Activated T-cell treated with anti-CD3 and anti-CD28 coated beads, Interleukin-2, amount 50 U/mL, for 4 hours (primary cell): ENCODE results near the gene SSX2IP. TPM values are rescaled to one million over a fixed set of nuclear protein-coding genes. Genes with fewer than 3 reads are reported as not detected.

Source experiments
- ATAC-seq, 2 donors: fragments of 200-7000 bp; cut with Tn5 transposase; one replicate each; pipeline ENCODE4 v1.10.0; 2021
- DNase-seq: peaks from one replicate; pipeline ENCODE4 v3.0.0-alpha.2; 2020
- H3K27me3 Mint-ChIP-seq: one replicate; pipeline ENCODE4 v1.8.0; 2021; ENCODE audit warnings: low read depth, mixed read lengths
- H3K36me3 Mint-ChIP-seq: one replicate; pipeline ENCODE4 v1.8.0; 2022; ENCODE audit warnings: mixed read lengths; ENCODE audit not compliant: insufficient read depth
- H3K4me1 Mint-ChIP-seq: one replicate; pipeline ENCODE4 v1.8.0; 2021; ENCODE audit warnings: low read depth, mixed read lengths
- H3K4me3 Mint-ChIP-seq: one replicate; pipeline ENCODE4 v1.8.0; 2021; ENCODE audit warnings: mild to moderate bottlenecking, moderate library complexity, mixed read lengths
- H3K9me3 Mint-ChIP-seq: one replicate; pipeline ENCODE4 v1.8.0; 2021; ENCODE audit warnings: mixed read lengths
- total RNA-seq, 3 donors: library from RNA; stranded (reverse); gene quantifications; one replicate each; pipeline ENCODE4 v1.2.1, GENCODE V29; 2021

The SSX2IP gene
- total RNA-seq, 3 donors from 2014 or later, result 5.7 to 8.7 (median 8.4) TPM

DNA sequence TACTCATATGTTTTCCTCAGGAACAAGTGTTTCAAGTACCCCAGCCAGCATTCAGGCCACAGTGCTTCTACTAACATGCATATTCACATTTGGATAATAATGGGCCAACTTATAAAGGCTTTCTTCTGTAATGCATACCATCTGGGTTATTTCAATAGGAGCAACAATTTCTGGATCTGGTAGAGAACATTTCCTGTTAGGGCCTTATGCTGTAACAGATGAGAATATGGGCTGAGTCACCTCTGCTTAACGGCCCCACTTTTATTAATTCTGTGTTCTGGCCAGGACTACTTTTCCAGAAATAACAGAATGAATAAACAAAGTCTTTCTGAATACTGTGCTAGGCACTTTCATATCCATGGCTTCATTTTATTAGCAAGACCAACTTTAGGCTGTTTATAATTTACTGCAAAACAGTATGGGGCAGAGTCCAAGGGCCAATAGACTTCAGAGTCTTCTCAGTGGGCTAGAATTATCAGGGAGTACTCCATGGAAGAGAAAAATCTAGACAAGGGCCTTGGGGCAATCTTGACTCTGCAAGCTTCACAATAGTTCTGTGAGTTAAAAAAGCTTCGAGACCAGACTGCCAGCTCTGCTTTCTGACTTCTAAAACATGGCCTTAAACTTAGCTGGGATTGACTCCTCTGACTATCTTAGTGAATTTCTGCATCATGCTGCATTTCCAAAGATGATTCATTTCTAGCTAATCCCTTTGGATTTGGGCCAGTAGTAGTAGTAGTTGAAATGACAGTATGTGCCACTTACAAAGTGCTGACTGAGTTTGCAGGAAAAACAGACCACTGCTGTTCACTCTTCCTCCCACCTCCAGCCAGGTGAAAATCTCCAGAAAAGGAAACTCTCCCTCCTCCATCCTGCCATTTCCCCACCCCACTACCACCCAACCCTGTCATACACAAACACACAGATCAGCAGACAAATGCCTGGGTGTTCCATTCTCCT lies 8.2 kb upstream of the SSX2IP start:
- Mint-ChIP-seq H3K4me1 (peaks cover 12% of the 10 kb centered on the region), H3K9me3 (no peaks in the 10 kb centered on the region), H3K27me3 (peaks cover 8% of the 10 kb centered on the region), H3K36me3 (no peaks in the 10 kb centered on the region), H3K4me3 (no peak overlapping the region)
- no peak for ATAC-seq
- no peak for DNase-seq

DNA sequence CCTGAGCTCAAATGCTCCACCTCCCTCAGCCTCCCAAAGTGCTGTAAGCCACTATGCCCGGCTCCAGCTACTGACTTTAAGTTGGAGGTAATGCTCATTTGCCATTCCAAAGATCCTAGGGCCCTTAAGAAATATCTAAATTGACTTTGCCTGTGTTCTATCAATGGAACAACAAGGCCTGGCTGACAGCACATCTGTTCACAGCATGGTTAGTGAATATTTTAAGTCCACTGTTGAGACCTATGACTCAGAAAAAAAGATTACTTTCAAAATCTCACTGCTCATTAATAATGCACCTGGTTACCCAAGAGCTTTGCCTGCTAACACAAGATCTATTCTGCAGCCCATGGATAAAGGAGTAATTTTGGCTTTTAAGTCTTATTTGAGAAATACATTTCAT lies 3.5 kb upstream of the SSX2IP start:
- Mint-ChIP-seq H3K9me3 (no peaks in the 10 kb centered on the region), H3K27me3 (no peaks in the 10 kb centered on the region), H3K4me1 (peaks cover 35% of the 10 kb centered on the region), H3K36me3 (no peaks in the 10 kb centered on the region), H3K4me3 (no peak overlapping the region)
- ATAC-seq (no peak), DNase-seq (no peak)

DNA sequence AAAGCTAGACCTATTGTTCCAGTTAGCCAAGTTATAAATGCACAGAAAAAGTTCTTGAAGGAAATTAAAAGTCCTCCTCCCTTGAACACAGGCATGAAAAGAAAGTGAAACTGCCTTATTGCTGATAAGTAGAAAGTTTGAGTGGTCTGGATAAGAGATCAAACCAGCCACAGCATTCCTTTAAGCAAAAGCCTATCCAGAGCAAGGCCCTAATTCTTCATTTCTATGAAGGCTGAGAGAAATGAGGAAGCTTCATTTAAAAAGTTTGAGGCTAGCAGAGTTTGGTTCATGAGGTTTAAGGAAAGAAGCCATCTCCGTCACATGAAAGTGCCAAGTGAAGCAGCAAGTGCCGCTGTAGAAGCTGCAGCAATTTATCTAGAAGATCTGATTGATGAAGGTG lies 2.7 kb upstream of the SSX2IP start:
- Mint-ChIP-seq H3K4me3 (peak overlapping the region; percentile 58), H3K36me3 (no peaks in the 10 kb centered on the region), H3K4me1 (peaks cover 41% of the 10 kb centered on the region), H3K9me3 (no peaks in the 10 kb centered on the region), H3K27me3 (no peaks in the 10 kb centered on the region)
- ATAC-seq, result no peak
- no peak for DNase-seq

DNA sequence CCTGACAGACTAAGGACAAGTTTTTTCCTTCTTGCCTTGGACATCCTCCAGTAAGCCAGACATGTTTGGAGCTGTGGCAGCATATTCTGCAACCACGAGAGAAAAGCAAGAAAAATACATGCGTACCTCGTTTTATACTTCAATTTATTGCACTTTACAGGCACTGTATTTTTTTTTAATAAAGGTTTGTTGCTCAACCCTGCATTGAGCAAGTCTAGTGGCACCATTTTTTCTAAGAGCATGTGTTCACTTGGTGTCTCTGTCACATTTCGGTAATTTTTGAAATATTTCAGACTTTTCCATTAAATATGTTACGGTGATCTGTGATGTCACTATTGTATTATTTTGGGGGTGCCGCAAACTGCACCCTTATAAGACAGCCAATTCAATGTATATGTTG lies 2.1 kb upstream of the SSX2IP start:
- DNase-seq, result no peak
- H3K4me1 Mint-ChIP-seq, result peaks cover 46% of the 10 kb centered on the region
- H3K4me3 Mint-ChIP-seq, result peak overlapping the region; percentile 58
- no peaks in the 10 kb centered on the region for H3K27me3 Mint-ChIP-seq
- H3K9me3 Mint-ChIP-seq, result no peaks in the 10 kb centered on the region
- no peak for ATAC-seq
- no peaks in the 10 kb centered on the region for H3K36me3 Mint-ChIP-seq

DNA sequence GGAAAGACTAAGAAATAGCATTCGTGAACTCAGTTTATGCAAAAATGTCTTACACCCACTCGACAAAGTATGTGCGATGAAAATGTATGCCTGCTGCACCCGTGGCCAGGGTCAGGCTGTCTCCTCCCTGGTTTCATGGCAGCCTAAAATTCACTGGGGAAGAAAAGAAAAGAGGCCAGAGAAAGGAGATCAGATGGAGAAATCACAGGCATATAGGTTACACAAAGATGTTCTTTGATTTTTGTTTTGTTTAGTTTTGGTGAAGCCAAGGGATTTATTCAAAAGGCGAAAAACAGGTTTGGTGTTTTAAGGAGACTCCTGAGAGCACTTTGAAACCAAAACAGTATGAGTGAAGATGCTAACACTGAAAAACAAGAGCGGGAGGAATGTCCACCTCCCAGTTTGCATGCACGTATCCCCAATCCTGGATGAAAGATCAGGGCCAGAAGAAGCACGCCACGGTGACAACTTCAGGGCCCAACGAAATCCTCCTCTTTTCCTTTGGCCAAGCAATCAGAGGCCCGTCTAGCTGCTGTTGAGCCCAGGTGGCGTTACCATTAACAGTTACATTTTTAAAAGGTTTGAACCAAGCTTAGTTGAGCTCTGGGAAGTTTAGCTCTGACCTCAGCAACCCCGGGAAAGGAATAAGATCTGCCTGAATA lies 992 bp upstream of the SSX2IP start:
- no peak for ATAC-seq
- DNase-seq, result no peak
- Mint-ChIP-seq H3K27me3 (no peaks in the 10 kb centered on the region), H3K9me3 (no peaks in the 10 kb centered on the region), H3K4me3 (peak overlapping the region; percentile 93), H3K4me1 (peaks cover 55% of the 10 kb centered on the region), H3K36me3 (peaks cover 1% of the 10 kb centered on the region)

DNA sequence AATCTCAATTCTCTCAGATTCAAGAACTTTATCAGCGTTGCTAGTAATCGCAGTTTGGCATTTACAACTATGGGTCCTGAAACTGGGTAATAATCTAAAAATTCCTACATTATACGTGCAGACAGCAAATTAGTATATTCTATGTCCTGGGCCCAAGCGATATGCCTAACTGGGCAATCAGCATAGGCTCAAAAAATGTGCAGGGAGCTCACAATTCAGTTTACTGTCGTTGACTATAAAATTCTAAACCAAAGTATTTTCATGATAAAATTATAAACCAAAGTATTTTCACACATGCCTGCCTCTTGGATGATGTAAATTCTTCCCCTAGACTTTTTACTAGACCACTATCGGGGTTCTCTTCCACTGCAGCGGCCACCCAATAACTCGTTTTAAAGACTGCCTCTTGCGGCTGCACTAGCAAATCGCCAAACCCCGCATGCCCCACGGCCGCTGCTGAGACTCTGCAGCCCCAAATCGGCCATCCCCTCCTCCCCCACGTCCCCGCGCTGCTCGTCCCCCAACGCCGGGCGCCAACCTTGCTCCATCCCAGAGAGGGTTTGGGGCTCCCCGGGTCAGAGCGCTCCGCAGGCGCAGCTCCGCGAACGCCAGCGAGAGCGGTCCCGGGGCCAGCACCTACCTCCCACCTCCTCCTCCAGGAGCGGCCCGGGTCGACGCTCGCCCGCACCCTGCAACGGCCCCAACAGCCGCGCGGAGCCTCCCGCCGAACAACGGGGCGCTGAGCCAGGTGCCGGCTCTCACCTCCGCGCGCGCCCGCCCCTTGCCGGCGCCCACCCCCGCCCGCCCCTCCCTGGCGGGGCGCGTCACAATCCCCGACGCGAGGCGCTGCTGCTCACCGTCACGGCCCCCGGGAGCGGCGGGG lies 506 bp downstream of the SSX2IP start:
- Mint-ChIP-seq H3K36me3 (peaks cover 1% of the 10 kb centered on the region), H3K9me3 (no peaks in the 10 kb centered on the region), H3K4me3 (peak overlapping the region; percentile 75), H3K4me1 (peaks cover 57% of the 10 kb centered on the region), H3K27me3 (no peaks in the 10 kb centered on the region)
- DNase-seq (no peak), ATAC-seq (no peak)

DNA sequence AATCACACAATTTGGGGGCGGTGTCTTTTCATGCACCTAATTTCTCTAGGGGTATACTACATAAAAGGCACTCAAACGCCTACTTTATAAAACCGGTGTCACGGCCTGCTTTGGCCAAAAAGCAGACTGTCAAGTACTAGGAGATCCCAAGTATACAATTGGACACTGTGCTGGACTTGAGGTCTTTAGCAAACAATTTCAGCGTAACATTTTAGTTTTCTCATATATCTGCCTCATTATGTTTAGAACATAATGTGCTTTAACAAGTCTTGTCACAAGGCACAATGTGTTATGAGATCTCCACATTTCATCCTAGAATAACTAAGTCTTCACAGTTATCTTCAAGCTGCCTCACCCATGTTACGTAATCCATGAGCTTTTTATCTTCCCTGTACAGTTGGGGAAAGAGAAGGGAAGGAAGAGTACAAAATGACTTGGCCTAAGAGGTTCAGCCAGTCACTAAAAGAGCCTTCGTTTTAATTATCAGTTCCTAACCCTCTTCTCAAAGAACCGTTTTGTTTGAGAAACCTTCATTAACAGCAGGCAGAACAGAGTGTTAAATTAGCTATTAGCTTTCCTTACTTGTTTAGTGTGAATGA lies 1.7 kb downstream of the SSX2IP start:
- Mint-ChIP-seq H3K9me3 (no peaks in the 10 kb centered on the region), H3K4me3 (peak overlapping the region; percentile 75), H3K4me1 (peaks cover 54% of the 10 kb centered on the region), H3K36me3 (peaks cover 1% of the 10 kb centered on the region), H3K27me3 (no peaks in the 10 kb centered on the region)
- ATAC-seq, result no peak
- no peak for DNase-seq

DNA sequence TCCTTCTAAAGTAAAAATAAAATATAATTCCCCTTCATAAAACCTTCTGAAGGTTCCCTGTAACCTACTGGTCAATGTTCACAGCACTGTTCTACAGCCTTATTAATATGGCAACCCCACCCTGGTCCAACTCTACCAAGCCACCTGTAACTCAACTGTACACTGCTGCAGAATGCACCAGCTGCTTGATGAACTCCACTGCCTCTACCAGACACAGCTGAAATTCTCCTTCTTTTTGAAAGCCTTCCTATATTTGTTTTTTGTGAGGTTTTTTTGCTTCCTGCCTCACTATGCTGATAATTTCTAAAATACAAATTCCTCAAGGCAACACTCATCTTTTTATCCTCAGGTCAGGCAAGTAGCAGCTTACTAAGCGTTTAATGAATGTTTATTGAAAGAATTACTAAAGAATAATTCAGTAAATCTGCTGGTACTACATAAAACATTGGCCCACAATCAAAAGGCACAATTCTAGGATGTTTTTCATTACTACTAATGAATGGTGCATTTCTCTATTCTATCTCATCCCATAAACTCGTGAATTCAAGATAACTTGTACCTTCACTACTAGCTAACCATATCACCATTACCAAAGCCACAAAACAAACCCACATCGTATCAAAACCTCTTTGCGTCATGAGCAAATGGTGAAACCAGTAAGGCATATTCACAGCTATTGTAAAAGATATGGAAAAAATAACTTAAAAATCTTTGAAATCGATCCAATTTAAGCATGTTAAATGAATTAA lies 2.4 kb downstream of the SSX2IP start:
- Mint-ChIP-seq H3K9me3 (no peaks in the 10 kb centered on the region), H3K36me3 (peaks cover 1% of the 10 kb centered on the region), H3K4me1 (peaks cover 50% of the 10 kb centered on the region), H3K4me3 (peak overlapping the region; percentile 3), H3K27me3 (no peaks in the 10 kb centered on the region)
- no peak for DNase-seq
- no peak for ATAC-seq

DNA sequence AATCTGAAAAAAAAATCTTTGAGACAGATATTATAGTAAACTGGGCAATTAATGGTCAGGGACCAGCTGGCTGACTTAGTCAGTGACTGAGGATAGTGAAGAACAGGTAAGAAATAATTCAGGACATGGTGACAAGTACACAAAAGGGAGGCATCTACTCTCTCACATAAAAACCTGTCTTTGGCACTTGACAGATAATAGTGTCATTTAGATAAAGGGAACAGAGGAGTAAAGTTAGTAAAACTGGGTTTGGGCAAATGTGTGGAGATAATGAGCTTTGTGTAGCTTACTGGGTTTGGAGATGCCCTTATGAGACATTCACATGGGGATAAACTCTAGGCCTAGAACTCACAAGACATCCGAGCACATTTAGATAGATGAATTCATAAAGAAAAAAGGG lies 4.0 kb downstream of the SSX2IP start:
- H3K4me3 Mint-ChIP-seq, result no peak overlapping the region
- no peaks in the 10 kb centered on the region for H3K27me3 Mint-ChIP-seq
- H3K9me3 Mint-ChIP-seq, result no peaks in the 10 kb centered on the region
- H3K4me1 Mint-ChIP-seq, result peaks cover 37% of the 10 kb centered on the region
- ATAC-seq (no peak), DNase-seq (no peak)
- H3K36me3 Mint-ChIP-seq, result peaks cover 1% of the 10 kb centered on the region

DNA sequence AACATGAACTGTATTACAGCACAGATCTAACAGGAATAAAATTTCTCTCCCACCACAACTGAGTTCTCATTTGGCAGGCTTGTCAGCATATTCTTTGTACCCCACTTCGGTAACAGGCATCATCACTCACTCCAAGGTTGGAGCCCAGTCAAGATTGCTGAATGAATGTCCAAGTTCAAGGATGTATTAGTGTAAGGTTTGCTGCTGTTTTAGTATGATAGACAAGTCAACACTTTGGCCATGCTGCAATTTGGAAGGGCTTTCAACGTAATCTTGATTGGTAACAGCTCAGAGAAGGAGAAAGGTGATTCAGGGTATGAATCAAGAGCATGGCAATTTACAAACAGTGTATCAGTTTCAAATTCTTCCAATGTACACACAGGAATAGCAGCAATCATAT lies 6.8 kb downstream of the SSX2IP start:
- ATAC-seq, result no peak
- no peak for DNase-seq
- peaks cover 1% of the 10 kb centered on the region for H3K36me3 Mint-ChIP-seq
- H3K9me3 Mint-ChIP-seq, result no peaks in the 10 kb centered on the region
- H3K4me3 Mint-ChIP-seq, result no peak overlapping the region
- peaks cover 24% of the 10 kb centered on the region for H3K4me1 Mint-ChIP-seq
- no peaks in the 10 kb centered on the region for H3K27me3 Mint-ChIP-seq

DNA sequence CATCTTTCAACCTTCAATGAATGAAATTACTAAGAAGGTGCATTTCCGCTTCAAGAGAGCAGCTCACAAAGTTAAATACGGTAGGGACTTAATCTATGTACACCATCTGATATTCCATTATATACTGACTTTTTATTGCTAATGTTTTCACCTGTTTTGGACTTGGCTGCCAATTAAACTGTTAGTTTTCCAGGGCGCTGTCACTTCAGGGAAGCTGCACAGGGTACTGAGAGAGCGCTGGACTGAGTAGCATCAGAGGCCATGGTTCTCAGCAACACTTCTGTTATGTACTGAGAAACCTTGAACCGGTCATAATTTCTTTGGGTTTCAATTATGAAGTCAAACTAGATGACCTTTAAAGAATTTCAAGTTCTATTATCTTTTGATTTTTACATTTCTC lies 8.2 kb downstream of the SSX2IP start:
- H3K36me3 Mint-ChIP-seq, result peaks cover 4% of the 10 kb centered on the region
- H3K4me3 Mint-ChIP-seq, result no peak overlapping the region
- DNase-seq (no peak), ATAC-seq (no peak)
- no peaks in the 10 kb centered on the region for H3K9me3 Mint-ChIP-seq
- no peaks in the 10 kb centered on the region for H3K27me3 Mint-ChIP-seq
- peaks cover 13% of the 10 kb centered on the region for H3K4me1 Mint-ChIP-seq

DNA sequence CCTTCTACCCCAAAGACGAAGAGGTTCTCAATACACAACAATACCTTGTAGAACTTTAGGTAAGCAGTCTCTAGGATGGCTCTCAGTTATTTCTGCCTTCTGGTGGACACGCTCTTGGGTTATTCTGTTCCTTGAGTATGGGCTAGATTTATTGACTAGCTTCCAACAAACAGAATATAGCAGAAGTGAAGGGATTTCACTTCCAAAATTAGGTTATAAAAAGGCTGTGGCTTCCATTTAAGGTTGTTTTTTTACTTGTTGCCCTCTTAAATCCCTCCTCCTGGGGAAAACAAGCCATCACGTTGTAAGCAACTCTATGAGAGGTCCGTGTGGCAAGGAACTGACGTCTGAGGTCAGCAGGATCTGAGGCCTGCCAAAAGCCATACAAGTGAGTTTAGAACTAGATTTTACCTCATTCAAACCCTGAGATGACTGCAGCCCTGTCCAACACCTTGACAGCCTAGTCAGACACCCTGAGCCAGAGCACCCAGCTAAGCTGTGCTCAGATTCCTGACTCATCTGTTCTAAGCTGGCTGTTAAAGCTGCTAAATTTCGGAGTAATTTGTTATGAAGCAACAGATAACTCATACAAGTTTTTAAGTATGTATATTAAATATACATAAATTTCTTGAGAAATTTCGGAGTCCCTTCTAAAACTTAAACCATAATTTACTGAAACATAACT lies 12.7 kb downstream of the SSX2IP start:
- no peak for ATAC-seq
- H3K9me3 Mint-ChIP-seq, result no peaks in the 10 kb centered on the region

DNA sequence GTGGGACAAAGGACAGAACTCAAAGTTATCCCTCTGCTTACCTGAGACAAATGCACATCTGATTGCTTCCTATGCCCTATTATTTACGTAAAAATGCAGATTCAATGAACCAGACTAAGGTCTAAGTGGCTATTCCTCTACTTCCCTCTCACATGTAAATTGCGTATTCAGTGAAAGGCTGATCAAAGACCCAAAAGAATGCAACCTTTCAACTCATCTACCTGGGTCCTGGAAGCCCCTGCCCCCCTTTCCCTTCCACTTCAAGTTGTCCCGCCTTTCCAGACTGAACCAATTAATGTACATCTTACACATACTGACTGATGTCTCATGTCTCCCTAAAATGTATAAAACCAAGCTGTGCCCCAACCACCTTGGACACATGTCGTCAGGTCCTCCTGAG lies 14.6 kb downstream of the SSX2IP start:
- ATAC-seq (no peak), DNase-seq (no peak)
- no peaks in the 10 kb centered on the region for H3K9me3 Mint-ChIP-seq
- no peak overlapping the region for H3K4me3 Mint-ChIP-seq
- no peaks in the 10 kb centered on the region for H3K27me3 Mint-ChIP-seq
- peaks cover 2% of the 10 kb centered on the region for H3K36me3 Mint-ChIP-seq
- peaks cover 16% of the 10 kb centered on the region for H3K4me1 Mint-ChIP-seq

More for the DNA sequence above, 12.7 kb downstream of the SSX2IP start:
- H3K27me3 Mint-ChIP-seq, result no peaks in the 10 kb centered on the region
- peaks cover 2% of the 10 kb centered on the region for H3K36me3 Mint-ChIP-seq
- no peak overlapping the region for H3K4me3 Mint-ChIP-seq
- H3K4me1 Mint-ChIP-seq, result peaks cover 19% of the 10 kb centered on the region
- no peak for DNase-seq
